ENCODE measurements around the gene KIF21B.

- TF ChIP-seq CTCF (IDR thresholded peaks at IDR 0.05; ENCODE audit: poor library complexity), result no peak
- TF ChIP-seq EZH2 (IDR thresholded peaks at IDR 0.05; ENCODE audit: borderline replicate concordance), result no peak
- no peak for TF ChIP-seq EZH2phosphoT487 (IDR thresholded peaks at IDR 0.05; ENCODE audit: low read depth, severe bottlenecking, unreplicated experiment)
Measured at GRCh38 chr1:201026836-201027235, 3.3 kb upstream of the KIF21B start.
